Neural cell (in vitro differentiated cells): ENCODE data around the gene ZCCHC10.
"Not testable (repeated sequence)": the region's sequence is repeated elsewhere in the genome, so short reads cannot be mapped to it uniquely, and the experiment has no call there.

Source experiments
- EP300 ChIP-seq: fragments of 450-650 bp; conservative IDR thresholded peaks from 2 replicates; pipeline ENCODE4 v1.6.1; 2014; ENCODE audit warnings: antibody characterized with exemption, mild to moderate bottlenecking, moderate library complexity; ENCODE audit not compliant: poor library complexity, severe bottlenecking
- MXI1 ChIP-seq: fragments of 450-650 bp; conservative IDR thresholded peaks from 2 replicates; pipeline ENCODE4 v1.6.1; 2014; ENCODE audit warnings: antibody characterized with exemption, mild to moderate bottlenecking; ENCODE audit not compliant: poor library complexity, severe bottlenecking
- POLR2AphosphoS5 ChIP-seq: IDR thresholded peaks from 2 replicates; pipeline ENCODE4 v1.6.1; 2012
- RAD21 ChIP-seq: fragments of 450-650 bp; conservative IDR thresholded peaks from 2 replicates; pipeline ENCODE4 v1.6.1; 2014; ENCODE audit warnings: antibody characterized with exemption, mild to moderate bottlenecking, moderate library complexity
- TF ChIP-seq, protein P1 (sequence below): IDR thresholded peaks from 2 replicates; pipeline ENCODE4 v1.6.1; 2012; ENCODE audit warnings: borderline replicate concordance

DNA sequence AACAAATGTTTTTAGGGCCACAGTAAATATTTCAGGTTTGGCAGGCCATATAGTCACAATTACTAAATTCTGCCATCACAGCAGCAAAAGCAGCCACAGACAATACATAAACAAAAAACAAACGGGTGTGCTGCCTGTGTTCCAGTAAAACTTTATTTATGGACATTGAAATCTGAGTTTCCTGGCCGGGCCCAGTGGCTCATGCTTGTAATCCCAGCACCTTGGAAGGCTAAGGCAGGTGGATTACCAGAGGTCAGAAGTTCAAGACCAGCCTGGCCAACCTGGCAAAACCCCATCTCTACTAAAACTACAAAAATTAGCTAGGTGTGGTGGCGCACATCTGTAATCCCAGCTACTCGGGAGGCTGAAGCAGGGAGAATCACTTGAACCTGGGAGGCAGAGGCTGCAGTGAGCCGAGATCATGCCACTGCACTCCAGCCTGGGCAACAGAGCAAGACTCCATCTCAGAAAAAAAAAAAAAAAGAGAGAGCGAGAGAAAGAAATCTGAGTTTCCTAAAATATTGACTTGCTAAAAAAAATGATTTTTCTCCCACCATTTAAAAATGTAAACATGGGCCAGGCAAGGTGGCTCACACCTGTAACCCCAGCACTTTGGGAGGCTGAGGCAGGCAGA is 70.1 kb downstream of the ZCCHC10 start:
- TF ChIP-seq POLR2AphosphoS5, EP300, RAD21, MXI1: not testable (repeated sequence)
- TF ChIP-seq, protein P1, sequence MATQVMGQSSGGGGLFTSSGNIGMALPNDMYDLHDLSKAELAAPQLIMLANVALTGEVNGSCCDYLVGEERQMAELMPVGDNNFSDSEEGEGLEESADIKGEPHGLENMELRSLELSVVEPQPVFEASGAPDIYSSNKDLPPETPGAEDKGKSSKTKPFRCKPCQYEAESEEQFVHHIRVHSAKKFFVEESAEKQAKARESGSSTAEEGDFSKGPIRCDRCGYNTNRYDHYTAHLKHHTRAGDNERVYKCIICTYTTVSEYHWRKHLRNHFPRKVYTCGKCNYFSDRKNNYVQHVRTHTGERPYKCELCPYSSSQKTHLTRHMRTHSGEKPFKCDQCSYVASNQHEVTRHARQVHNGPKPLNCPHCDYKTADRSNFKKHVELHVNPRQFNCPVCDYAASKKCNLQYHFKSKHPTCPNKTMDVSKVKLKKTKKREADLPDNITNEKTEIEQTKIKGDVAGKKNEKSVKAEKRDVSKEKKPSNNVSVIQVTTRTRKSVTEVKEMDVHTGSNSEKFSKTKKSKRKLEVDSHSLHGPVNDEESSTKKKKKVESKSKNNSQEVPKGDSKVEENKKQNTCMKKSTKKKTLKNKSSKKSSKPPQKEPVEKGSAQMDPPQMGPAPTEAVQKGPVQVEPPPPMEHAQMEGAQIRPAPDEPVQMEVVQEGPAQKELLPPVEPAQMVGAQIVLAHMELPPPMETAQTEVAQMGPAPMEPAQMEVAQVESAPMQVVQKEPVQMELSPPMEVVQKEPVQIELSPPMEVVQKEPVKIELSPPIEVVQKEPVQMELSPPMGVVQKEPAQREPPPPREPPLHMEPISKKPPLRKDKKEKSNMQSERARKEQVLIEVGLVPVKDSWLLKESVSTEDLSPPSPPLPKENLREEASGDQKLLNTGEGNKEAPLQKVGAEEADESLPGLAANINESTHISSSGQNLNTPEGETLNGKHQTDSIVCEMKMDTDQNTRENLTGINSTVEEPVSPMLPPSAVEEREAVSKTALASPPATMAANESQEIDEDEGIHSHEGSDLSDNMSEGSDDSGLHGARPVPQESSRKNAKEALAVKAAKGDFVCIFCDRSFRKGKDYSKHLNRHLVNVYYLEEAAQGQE, result not testable (repeated sequence)
